Natural killer cell treated with Interleukin-12 subunit alpha and Interleukin-12 subunit beta and Interleukin-15 and Interleukin-18, amount 100 ng/mL, for 72 hours (primary cell): Measurements from ENCODE around the gene PDHA1. TPM values are rescaled to one million over a fixed set of nuclear protein-coding genes. Genes with fewer than 3 reads are reported as not detected.

Experiments used
- ATAC-seq, 2 donors: fragments of 150-1000 bp; cut with Tn5 transposase in 1 of 2; sonication (Bioruptor Pico), chemical (Tn5 transposase) in 1 of 2; 2 replicates each; pipeline ENCODE4 v1.10.0; 2021
- DNase-seq: peaks from one replicate; pipeline ENCODE4 v3.0.0; 2022; ENCODE audit warnings: low spot score
- H3K27ac Mint-ChIP-seq, 2 donors: 1 replicate in 1 of 2; 2 replicates in 1 of 2; pipeline ENCODE4 v1.8.0; 2022; ENCODE audit warnings: mixed read lengths in 2 of 2, mild to moderate bottlenecking in 1 of 2, moderate library complexity in 1 of 2
- H3K27me3 Mint-ChIP-seq, 2 donors: 1 replicate in 1 of 2; 2 replicates in 1 of 2; pipeline ENCODE4 v1.8.0; 2022; ENCODE audit warnings: mixed read lengths in 2 of 2
- H3K36me3 Mint-ChIP-seq: one replicate; pipeline ENCODE4 v1.8.0; 2022; ENCODE audit warnings: mixed read lengths
- H3K4me1 Mint-ChIP-seq, 2 donors: 1 replicate in 1 of 2; 2 replicates in 1 of 2; pipeline ENCODE4 v1.8.0; 2022; ENCODE audit warnings: low read depth in 2 of 2, mixed read lengths in 2 of 2, mild to moderate bottlenecking in 1 of 2
- H3K4me3 Mint-ChIP-seq: one replicate; pipeline ENCODE4 v1.8.0; 2022; ENCODE audit warnings: mixed read lengths
- H3K9me3 Mint-ChIP-seq: 2 replicates; pipeline ENCODE4 v1.8.0; 2022; ENCODE audit warnings: mixed read lengths
- total RNA-seq, 2 donors: library from RNA; stranded (reverse); gene quantifications; one replicate each; pipeline ENCODE4 v1.2.3, GENCODE V29; 2022

The PDHA1 gene
- 100 to 1,000 TPM; 141 to 201 TPM for total RNA-seq

GRCh38 chrX:19343535-19344408, at the start of gene PDHA1:
TSS of gene PDHA1 (plus strand) at chrX:19343927. CDS start at chrX:19344038, 111 bp downstream.
- peak; percentile 94 for DNase-seq
- ATAC-seq = peak; percentile 99

GRCh38 chrX:19303256-19303880, 40.4 kb upstream of the PDHA1 start:
- Mint-ChIP-seq H3K4me3 (no peak overlapping the region), H3K27me3 (peaks cover 0 to 12% of the 10 kb centered on the region in 2 donors), H3K4me1 (no peaks in the 10 kb centered on the region), H3K27ac (no peak overlapping the region), H3K36me3 (no peaks in the 10 kb centered on the region), H3K9me3 (no peaks in the 10 kb centered on the region)
- DNase-seq = no peak
- no peak for ATAC-seq

More at GRCh38 chrX:19343535-19344408, at the start of gene PDHA1:
- Mint-ChIP-seq H3K36me3 (no peaks in the 10 kb centered on the region), H3K27ac (peak within 1 kb of the TSS; percentile 50 to 53), H3K9me3 (no peaks in the 10 kb centered on the region), H3K4me3 (peak within 1 kb of the TSS; percentile 86), H3K27me3 (peaks cover 0 to 8% of the 10 kb centered on the region in 2 donors), H3K4me1 (peaks cover 8 to 10% of the 10 kb centered on the region in 2 donors)

- ATAC-seq (no peak), DNase-seq (no peak)
- H3K4me1 Mint-ChIP-seq = no peaks in the 10 kb centered on the region
- H3K9me3 Mint-ChIP-seq = no peaks in the 10 kb centered on the region
- H3K27ac Mint-ChIP-seq = no peak overlapping the region
- H3K27me3 Mint-ChIP-seq = peaks cover 0 to 11% of the 10 kb centered on the region in 2 donors
- H3K36me3 Mint-ChIP-seq = no peaks in the 10 kb centered on the region
- H3K4me3 Mint-ChIP-seq = no peak overlapping the region
Measured at GRCh38 chrX:19326567-19326966, 17.2 kb upstream of the PDHA1 start.

- ATAC-seq (no peak), DNase-seq (no peak)
- no peak overlapping the region for H3K27ac Mint-ChIP-seq
- H3K4me1 Mint-ChIP-seq = peaks cover 2 to 5% of the 10 kb centered on the region in 2 donors
- H3K27me3 Mint-ChIP-seq = peaks cover 0 to 5% of the 10 kb centered on the region in 2 donors
- no peaks in the 10 kb centered on the region for H3K9me3 Mint-ChIP-seq
- no peak overlapping the region for H3K4me3 Mint-ChIP-seq
- H3K36me3 Mint-ChIP-seq = no peaks in the 10 kb centered on the region
Measured at GRCh38 chrX:19331831-19332230, 11.9 kb upstream of the PDHA1 start.

GRCh38 chrX:19332983-19333382, 10.7 kb upstream of the PDHA1 start:
- peaks cover 2 to 5% of the 10 kb centered on the region in 2 donors for H3K4me1 Mint-ChIP-seq

GRCh38 chrX:19334945-19335626, 8.6 kb upstream of the PDHA1 start:
- Mint-ChIP-seq H3K27me3 (peaks cover 0 to 2% of the 10 kb centered on the region in 2 donors), H3K9me3 (no peaks in the 10 kb centered on the region), H3K4me3 (no peak overlapping the region), H3K36me3 (no peaks in the 10 kb centered on the region), H3K4me1 (peaks cover 2 to 5% of the 10 kb centered on the region in 2 donors), H3K27ac (no peak overlapping the region)
- DNase-seq (no peak), ATAC-seq (no peak)

More at GRCh38 chrX:19332983-19333382, 10.7 kb upstream of the PDHA1 start:
- ATAC-seq (no peak), DNase-seq (no peak)
- H3K36me3 Mint-ChIP-seq = no peaks in the 10 kb centered on the region
- H3K9me3 Mint-ChIP-seq = no peaks in the 10 kb centered on the region
- peaks cover 0 to 2% of the 10 kb centered on the region in 2 donors for H3K27me3 Mint-ChIP-seq
- H3K4me3 Mint-ChIP-seq = no peak overlapping the region
- H3K27ac Mint-ChIP-seq = no peak overlapping the region

- DNase-seq = no peak
- no peak overlapping the region for H3K27ac Mint-ChIP-seq
- ATAC-seq = no peak
- H3K36me3 Mint-ChIP-seq = no peaks in the 10 kb centered on the region
- H3K4me3 Mint-ChIP-seq = no peak overlapping the region
- peaks cover 0 to 8% of the 10 kb centered on the region in 2 donors for H3K27me3 Mint-ChIP-seq
- H3K9me3 Mint-ChIP-seq = no peaks in the 10 kb centered on the region
- H3K4me1 Mint-ChIP-seq = peaks cover 5 to 6% of the 10 kb centered on the region in 2 donors
Measured at GRCh38 chrX:19342331-19342906, 1.3 kb upstream of the PDHA1 start.

GRCh38 chrX:19343085-19343534, 617 bp upstream of the PDHA1 start:
- no peaks in the 10 kb centered on the region for H3K36me3 Mint-ChIP-seq

GRCh38 chrX:19344661-19345060, 934 bp downstream of the PDHA1 start:
- peaks cover 0 to 8% of the 10 kb centered on the region in 2 donors for H3K27me3 Mint-ChIP-seq

More at GRCh38 chrX:19343085-19343534, 617 bp upstream of the PDHA1 start:
- ATAC-seq = no peak
- Mint-ChIP-seq H3K9me3 (no peaks in the 10 kb centered on the region), H3K27ac (peak overlapping the region; percentile 50 to 53), H3K4me1 (peaks cover 8 to 10% of the 10 kb centered on the region in 2 donors), H3K27me3 (peaks cover 0 to 8% of the 10 kb centered on the region in 2 donors), H3K4me3 (peak overlapping the region; percentile 86)
- no peak for DNase-seq

GRCh38 chrX:19347916-19348315, 4.2 kb downstream of the PDHA1 start:
- ATAC-seq (no peak), DNase-seq (no peak)
- no peaks in the 10 kb centered on the region for H3K9me3 Mint-ChIP-seq
- H3K27ac Mint-ChIP-seq = no peak overlapping the region
- H3K27me3 Mint-ChIP-seq = peaks cover 0 to 3% of the 10 kb centered on the region in 2 donors
- peaks cover 18 to 23% of the 10 kb centered on the region in 2 donors for H3K4me1 Mint-ChIP-seq
- H3K4me3 Mint-ChIP-seq = no peak overlapping the region
- H3K36me3 Mint-ChIP-seq = peaks cover 4% of the 10 kb centered on the region

More at GRCh38 chrX:19344661-19345060, 934 bp downstream of the PDHA1 start:
- Mint-ChIP-seq H3K4me1 (peaks cover 9 to 10% of the 10 kb centered on the region in 2 donors), H3K9me3 (no peaks in the 10 kb centered on the region), H3K27ac (peak overlapping the region; percentile 50 to 53), H3K36me3 (no peaks in the 10 kb centered on the region), H3K4me3 (peak overlapping the region; percentile 86)
- DNase-seq (no peak), ATAC-seq (no peak)

- H3K4me1 Mint-ChIP-seq = peaks cover 13 to 24% of the 10 kb centered on the region in 2 donors
- H3K4me3 Mint-ChIP-seq = no peak overlapping the region
- H3K27ac Mint-ChIP-seq = peak overlapping the region; percentile 20 to 72
- H3K27me3 Mint-ChIP-seq = no peaks in the 10 kb centered on the region
- DNase-seq (no peak), ATAC-seq (no peak)
- H3K36me3 Mint-ChIP-seq = peaks cover 6% of the 10 kb centered on the region
- no peaks in the 10 kb centered on the region for H3K9me3 Mint-ChIP-seq
Measured at GRCh38 chrX:19349264-19349663, 5.5 kb downstream of the PDHA1 start.

- Mint-ChIP-seq H3K27me3 (no peaks in the 10 kb centered on the region), H3K4me3 (peak overlapping the region; percentile 59), H3K9me3 (no peaks in the 10 kb centered on the region), H3K4me1 (peaks cover 13 to 24% of the 10 kb centered on the region in 2 donors), H3K36me3 (peaks cover 6% of the 10 kb centered on the region), H3K27ac (peak overlapping the region; percentile 71 to 87)
- ATAC-seq (peak; percentile 90 to 93), DNase-seq (no peak)
Measured at GRCh38 chrX:19350941-19351384, 7.2 kb downstream of the PDHA1 start.

- no peak for DNase-seq
- Mint-ChIP-seq H3K27ac (no peak overlapping the region), H3K9me3 (no peaks in the 10 kb centered on the region), H3K4me3 (no peak overlapping the region), H3K36me3 (peaks cover 6% of the 10 kb centered on the region), H3K4me1 (peaks cover 8 to 18% of the 10 kb centered on the region in 2 donors), H3K27me3 (no peaks in the 10 kb centered on the region)
- no peak for ATAC-seq
Measured at GRCh38 chrX:19354625-19355024, 10.9 kb downstream of the PDHA1 start.
